Measurements from ENCODE around the gene CYP51A1. TPM values are rescaled to one million over a fixed set of nuclear protein-coding genes. Genes with fewer than 3 reads are reported as not detected.
A peak's percentile ranks its signal among the peaks of the same experiment; 100 is the strongest.

CYP51A1 gene
- total and polyA plus RNA-seq, 2 of the 13 experiments (the other 11 are each of a cell fraction or from before 2014, with no cell fraction given) = 15.4 to 260 TPM

- TF ChIP-seq ISL2 (CRISPR knock-in tag; IDR thresholded peaks at IDR 0.05) = peak; percentile 50; the same call in 1 of the 2 replicates
- TF ChIP-seq NFIC (IDR thresholded peaks at IDR 0.05; ENCODE audit: low read length) = no peak
- TF ChIP-seq JUNB (CRISPR knock-in tag; IDR thresholded peaks at IDR 0.05; ENCODE audit: borderline replicate concordance) = no peak
- no peak for TF ChIP-seq ZNF7 (CRISPR knock-in tag; IDR thresholded peaks at IDR 0.05)
- TF ChIP-seq ZNF710 (CRISPR knock-in tag; IDR thresholded peaks at IDR 0.05; ENCODE audit: borderline replicate concordance) = no peak
- peak; percentile 70; the same call in 1 of the 2 replicates for TF ChIP-seq TARDBP (CRISPR knock-in tag; IDR thresholded peaks at IDR 0.05)
- TF ChIP-seq ZNF597 (CRISPR knock-in tag; IDR thresholded peaks at IDR 0.05) = no peak
- no peak for TF ChIP-seq ATM (IDR thresholded peaks at IDR 0.05; ENCODE audit: borderline replicate concordance)
- peak; percentile 27; the same call in 1 of the 2 replicates for TF ChIP-seq ETV5 (CRISPR knock-in tag; IDR thresholded peaks at IDR 0.05; ENCODE audit: borderline replicate concordance)
- peak; percentile 67; the same call in 1 of the 2 replicates for TF ChIP-seq ZNF160 (CRISPR knock-in tag; IDR thresholded peaks at IDR 0.05)
- TF ChIP-seq ATRX (CRISPR knock-in tag; IDR thresholded peaks at IDR 0.05; ENCODE audit: borderline replicate concordance) = no peak
- TF ChIP-seq ATAD3A (CRISPR knock-in tag; IDR thresholded peaks at IDR 0.05) = no peak
- no peak for TF ChIP-seq ZNF468 (CRISPR knock-in tag; IDR thresholded peaks at IDR 0.05)
- TF ChIP-seq XRCC5 (optimal IDR thresholded peaks at IDR 0.05; ENCODE audit: low read length) = peak; percentile 90
- TF ChIP-seq ZNF317 (CRISPR knock-in tag; IDR thresholded peaks at IDR 0.05) = no peak
- no peak for TF ChIP-seq SMC3 (IDR thresholded peaks at IDR 0.05; ENCODE audit: low read length)
- TF ChIP-seq TERF1 (CRISPR knock-in tag; IDR thresholded peaks at IDR 0.05) = no peak
- TF ChIP-seq ZNF136 (CRISPR knock-in tag; IDR thresholded peaks at IDR 0.05; ENCODE audit: low read depth) = no peak
- TF ChIP-seq TAF15 (IDR thresholded peaks at IDR 0.05; ENCODE audit: low read depth, low read length, poor library complexity, severe bottlenecking) = peak; percentile 87
- no peak for TF ChIP-seq SOX6 (IDR thresholded peaks at IDR 0.05)
- TF ChIP-seq SOX6 (CRISPR knock-in tag; IDR thresholded peaks at IDR 0.05) = peak; percentile 49; the same call in 1 of the 2 replicates
- TF ChIP-seq THAP7 (CRISPR knock-in tag; IDR thresholded peaks at IDR 0.05) = 0 out of 2 replicates have a peak, but pooled peaks have one; percentile 56
- no peak for TF ChIP-seq FLYWCH1 (CRISPR knock-in tag; IDR thresholded peaks at IDR 0.05)
- 0 out of 2 replicates have a peak, but pooled peaks have one; percentile 55 for TF ChIP-seq BRD4 (CRISPR knock-in tag; IDR thresholded peaks at IDR 0.05)
- TF ChIP-seq ZNF703 (CRISPR knock-in tag; IDR thresholded peaks at IDR 0.05; ENCODE audit: borderline replicate concordance) = no peak
These were observed 44.9 kb upstream of the CYP51A1 start, which contains the start of gene LRRD1 (continued) for GRCh38 chr7:92178928-92179924.

Measured in HepG2 (cell line).